Naive B cell (primary cell): ENCODE results near the gene JPT1. TPM values are rescaled to one million over a fixed set of nuclear protein-coding genes. Genes with fewer than 3 reads are reported as not detected.
A peak's percentile ranks its signal among the peaks of the same experiment; 100 is the strongest.

Source experiments
- ATAC-seq, 2 donors: fragments of 150-1000 bp; cut with Tn5 transposase; 2 replicates each; pipeline ENCODE4 v1.10.0; 2021; ENCODE audit warnings: low read depth in 2 of 2, mild to moderate bottlenecking in 2 of 2, moderate library complexity in 2 of 2
- DNase-seq: peaks from one replicate; pipeline ENCODE4 v3.0.0; 2022
- H3K27ac Mint-ChIP-seq, 6 donors: one replicate each; pipeline ENCODE4 v1.8.0; 2020 to 2022; ENCODE audit warnings: mild to moderate bottlenecking in 6 of 6, mixed read lengths in 6 of 6, moderate library complexity in 5 of 6, inconsistent platforms in 2 of 6
- H3K27me3 Mint-ChIP-seq, 3 donors: one replicate each; pipeline ENCODE4 v1.8.0; 2021 to 2022; ENCODE audit warnings: mixed read lengths in 3 of 3, mild to moderate bottlenecking in 1 of 3
- H3K36me3 Mint-ChIP-seq, 2 donors: one replicate each; pipeline ENCODE4 v1.8.0; 2020 to 2022; ENCODE audit warnings: mixed read lengths in 2 of 2, inconsistent platforms in 1 of 2, mild to moderate bottlenecking in 1 of 2
- H3K4me1 Mint-ChIP-seq, 3 donors: one replicate each; pipeline ENCODE4 v1.8.0; 2020 to 2022; ENCODE audit warnings: mixed read lengths in 3 of 3, inconsistent platforms in 1 of 3, mild to moderate bottlenecking in 1 of 3, moderate library complexity in 1 of 3
- H3K4me3 Mint-ChIP-seq, 8 donors: one replicate each; pipeline ENCODE4 v1.8.0; 2020 to 2022; ENCODE audit warnings: mild to moderate bottlenecking in 8 of 8, mixed read lengths in 8 of 8, moderate library complexity in 8 of 8, inconsistent platforms in 2 of 8
- H3K9me3 Mint-ChIP-seq, 7 donors: one replicate each; pipeline ENCODE4 v1.8.0; 2020 to 2022; ENCODE audit warnings: mixed read lengths in 7 of 7, mild to moderate bottlenecking in 5 of 7, inconsistent platforms in 2 of 7, moderate library complexity in 1 of 7
- polyA plus RNA-seq, 6 donors: library from polyadenylated mRNA; unstranded; fragments of 300-500 nt; fragmentation: Illumina TruSeq; gene quantifications; one replicate each; pipeline ENCODE4 v1.2.3, GENCODE V29; 2021; ENCODE audit warnings: low read depth in 6 of 6

The JPT1 gene
- polyA plus RNA-seq, 6 donors from 2014 or later = 56.8 to 80.5 (median 72.7) TPM

GRCh38 chr17:75087182-75087557, 67.1 kb downstream of the JPT1 start:
- Mint-ChIP-seq H3K4me3 (peak overlapping the region; percentile 68 to 88 (median 82)), H3K27me3 (peaks cover 4 to 18% (median 9%) of the 10 kb centered on the region in 3 donors), H3K27ac (peak overlapping the region in 2 of 6 donors; percentile 39 to 81), H3K36me3 (no peaks in the 10 kb centered on the region), H3K4me1 (peaks cover 7 to 22% (median 11%) of the 10 kb centered on the region in 3 donors), H3K9me3 (no peaks in the 10 kb centered on the region)
- no peak for DNase-seq
- peak in 1 of 2 donors; percentile 7 for ATAC-seq

GRCh38 chr17:75086496-75087181, 67.7 kb downstream of the JPT1 start:
- peak overlapping the region in 5 of 6 donors; percentile 19 to 78 (median 53) for H3K27ac Mint-ChIP-seq
- ATAC-seq = no peak
- no peaks in the 10 kb centered on the region for H3K9me3 Mint-ChIP-seq

More at GRCh38 chr17:75086496-75087181, 67.7 kb downstream of the JPT1 start:
- DNase-seq = no peak
- Mint-ChIP-seq H3K36me3 (no peaks in the 10 kb centered on the region), H3K4me1 (peaks cover 7 to 22% (median 11%) of the 10 kb centered on the region in 3 donors), H3K4me3 (peak overlapping the region; percentile 68 to 88 (median 82)), H3K27me3 (peaks cover 4 to 19% (median 15%) of the 10 kb centered on the region in 3 donors)

Other genes starting within 250 kb of the JPT1 start
- not detected for gene USH1G, start 231.3 kb downstream of the JPT1 start, polyA plus RNA-seq
- not detected for gene OTOP2, start 230.2 kb downstream of the JPT1 start, polyA plus RNA-seq
- not detected for gene OTOP3, start 218.6 kb downstream of the JPT1 start, polyA plus RNA-seq
- gene HID1, start 181.8 kb downstream of the JPT1 start, polyA plus RNA-seq = under 1 TPM in 2 of 6 donors, not detected in 4; 0.08 to 0.23 TPM
- not detected for gene CDR2L, start 166.9 kb downstream of the JPT1 start, polyA plus RNA-seq
- 10 to 100 TPM; 32.4 to 47.3 (median 39.6) TPM for gene MRPL58, start 141.8 kb downstream of the JPT1 start, polyA plus RNA-seq
- 100 to 1,000 TPM; 191 to 306 (median 269) TPM for gene ATP5PD, start 107.5 kb downstream of the JPT1 start, polyA plus RNA-seq
- gene KCTD2, start 107.3 kb downstream of the JPT1 start, polyA plus RNA-seq = 1 to 10 TPM; 2.9 to 9.8 (median 4.8) TPM
- 1 to 10 TPM; 1.1 to 4.0 (median 2.1) TPM for gene SLC16A5, start 66.6 kb downstream of the JPT1 start, polyA plus RNA-seq
- gene ARMC7, start 44.5 kb downstream of the JPT1 start, polyA plus RNA-seq = 1 to 10 TPM; 2.0 to 6.0 (median 4.5) TPM
- 100 to 1,000 TPM in 3 of 6 donors, 10 to 100 TPM in 3; 85.0 to 136 (median 111) TPM for gene NT5C, start 22.8 kb downstream of the JPT1 start, polyA plus RNA-seq
- gene SUMO2, start 28.4 kb upstream of the JPT1 start, polyA plus RNA-seq = 100 to 1,000 TPM; 260 to 424 (median 363) TPM
- gene NUP85, start 51.2 kb upstream of the JPT1 start, polyA plus RNA-seq = 10 to 100 TPM; 11.7 to 41.1 (median 33.4) TPM
- 10 to 100 TPM in 5 of 6 donors, 1 to 10 TPM in 1; 4.5 to 31.6 (median 13.7) TPM for gene GGA3, start 107.1 kb upstream of the JPT1 start, polyA plus RNA-seq
- 100 to 1,000 TPM in 1 of 6 donors, 10 to 100 TPM in 5; 70.1 to 103 (median 94.4) TPM for gene MRPS7, start 107.4 kb upstream of the JPT1 start, polyA plus RNA-seq
- gene MIF4GD, start 116.7 kb upstream of the JPT1 start, polyA plus RNA-seq = 100 to 1,000 TPM in 5 of 6 donors, 10 to 100 TPM in 1; 95.1 to 133 (median 105) TPM
- 10 to 100 TPM; 26.1 to 41.8 (median 31.3) TPM for gene SLC25A19, start 134.9 kb upstream of the JPT1 start, polyA plus RNA-seq